Measurements from ENCODE around the gene DIS3L2.

GRCh38 chr2:232225895-232226294 is 264.4 kb downstream of the DIS3L2 start:
- TF ChIP-seq EZH2phosphoT487 (IDR thresholded peaks at IDR 0.05; ENCODE audit: insufficient read depth, low read depth) (no peak), EZH2 (IDR thresholded peaks at IDR 0.05; ENCODE audit: insufficient read depth, poor library complexity, severe bottlenecking) (no peak)
